ENCODE results near the gene PGM2.
"Not testable (repeated sequence)": the region's sequence is repeated elsewhere in the genome, so short reads cannot be mapped to it uniquely, and the experiment has no call there.

PGM2 gene

DNA sequence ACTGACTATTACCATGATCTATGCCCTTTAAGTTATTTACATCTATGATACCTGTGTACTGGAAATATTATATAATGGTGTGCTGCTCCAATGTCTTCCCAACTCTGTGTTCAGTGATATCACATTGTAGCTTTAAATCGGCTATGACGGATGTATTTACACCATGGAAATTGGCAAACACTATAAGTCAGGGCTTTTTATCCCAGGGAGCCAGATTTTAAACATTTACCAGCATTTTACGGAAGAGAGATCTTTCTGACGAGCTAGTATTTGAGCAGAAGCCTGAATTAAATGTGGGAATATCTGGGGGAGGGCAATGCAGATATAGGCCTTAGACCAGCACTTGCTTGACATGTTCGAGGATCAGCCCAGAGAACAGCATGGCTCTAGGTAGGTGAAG, 7.7 kb upstream of the PGM2 start:
- DNase-seq, result no peak

DNA sequence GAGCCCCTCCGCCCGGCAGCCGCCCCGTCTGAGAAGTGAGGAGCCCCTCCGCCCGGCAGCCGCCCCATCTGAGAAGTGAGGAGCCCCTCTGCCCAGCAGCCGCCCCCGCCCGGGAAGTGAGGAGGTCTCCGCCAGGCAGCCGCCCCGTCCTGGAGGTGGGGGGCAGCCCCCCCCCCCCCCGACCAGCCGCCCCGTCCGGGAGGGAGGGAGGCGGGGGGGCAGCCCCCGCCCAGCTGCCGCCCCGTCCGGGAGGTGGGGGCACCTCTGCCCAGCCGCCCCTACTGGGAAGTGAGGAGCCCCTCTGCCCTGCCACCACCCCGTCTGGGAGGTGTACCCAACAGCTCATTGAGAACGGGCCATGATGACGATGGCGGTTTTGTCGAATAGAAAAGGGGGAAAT, 6.0 kb upstream of the PGM2 start:
- not testable (repeated sequence) for DNase-seq

DNA sequence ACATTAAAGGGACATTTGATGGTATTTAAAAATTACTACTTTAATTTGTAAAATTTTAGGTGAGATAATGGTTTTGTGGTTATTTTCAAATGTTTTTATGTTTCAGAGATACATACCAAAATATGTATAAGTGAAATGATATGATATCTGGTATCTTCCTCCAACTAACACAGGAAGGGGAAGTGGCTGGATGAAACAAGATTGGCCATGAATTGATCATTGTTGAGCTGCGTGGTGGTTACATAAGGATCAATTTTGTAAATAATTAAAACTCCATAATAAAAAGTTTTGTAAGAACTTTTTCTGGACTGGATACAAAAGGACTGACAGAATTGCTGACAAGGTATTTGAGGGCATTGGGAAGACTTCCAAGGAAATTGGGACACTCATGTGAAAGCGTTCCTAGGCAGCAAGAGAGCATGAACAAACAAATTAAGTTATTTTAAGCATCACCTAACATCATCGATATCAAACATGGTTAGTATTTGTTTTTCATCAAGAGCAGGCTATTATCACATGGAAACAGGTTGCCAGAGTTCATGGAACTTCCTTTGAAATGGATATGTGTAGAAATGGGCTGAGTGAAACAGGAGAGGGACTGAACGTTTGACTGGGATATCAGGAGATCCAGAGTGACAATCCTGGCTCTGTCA, 4.4 kb upstream of the PGM2 start:
- no peak for DNase-seq

DNA sequence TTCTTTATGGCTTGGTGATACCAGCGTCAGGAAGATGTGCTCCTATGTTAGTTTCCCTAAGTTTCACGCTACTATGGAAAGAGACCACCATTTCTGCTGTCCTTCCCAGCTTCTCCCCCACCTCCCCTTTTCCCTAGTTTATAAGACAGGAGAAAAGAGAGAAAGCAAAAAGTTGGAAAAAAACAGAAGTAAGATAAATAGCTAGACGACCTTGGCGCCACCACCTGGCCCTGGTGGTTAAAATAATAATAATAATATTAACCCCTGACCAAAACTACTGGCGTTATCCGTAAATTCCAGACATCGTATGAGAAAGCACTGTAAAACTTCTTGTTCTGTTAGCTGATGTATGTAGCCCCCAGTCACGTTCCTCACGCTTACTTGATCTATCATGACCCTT, 985 bp upstream of the PGM2 start:
- not testable (repeated sequence) for DNase-seq

DNA sequence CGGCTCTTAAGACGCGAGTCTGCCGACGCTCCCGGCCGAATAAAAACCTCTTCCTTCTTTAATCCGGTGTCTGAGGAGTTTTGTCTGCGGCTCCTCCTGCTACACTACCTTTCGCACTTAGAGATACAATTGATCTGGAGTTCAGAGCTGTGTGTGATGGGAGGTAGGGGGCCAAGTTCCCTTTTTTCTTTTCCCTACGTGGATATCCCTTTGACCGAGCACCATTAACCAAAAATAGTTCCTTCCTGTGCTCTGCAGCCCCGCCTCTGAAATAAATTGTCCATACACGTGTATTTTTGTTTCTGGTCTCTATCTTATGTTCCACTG, 555 bp upstream of the PGM2 start:
- DNase-seq, result no peak

DNA sequence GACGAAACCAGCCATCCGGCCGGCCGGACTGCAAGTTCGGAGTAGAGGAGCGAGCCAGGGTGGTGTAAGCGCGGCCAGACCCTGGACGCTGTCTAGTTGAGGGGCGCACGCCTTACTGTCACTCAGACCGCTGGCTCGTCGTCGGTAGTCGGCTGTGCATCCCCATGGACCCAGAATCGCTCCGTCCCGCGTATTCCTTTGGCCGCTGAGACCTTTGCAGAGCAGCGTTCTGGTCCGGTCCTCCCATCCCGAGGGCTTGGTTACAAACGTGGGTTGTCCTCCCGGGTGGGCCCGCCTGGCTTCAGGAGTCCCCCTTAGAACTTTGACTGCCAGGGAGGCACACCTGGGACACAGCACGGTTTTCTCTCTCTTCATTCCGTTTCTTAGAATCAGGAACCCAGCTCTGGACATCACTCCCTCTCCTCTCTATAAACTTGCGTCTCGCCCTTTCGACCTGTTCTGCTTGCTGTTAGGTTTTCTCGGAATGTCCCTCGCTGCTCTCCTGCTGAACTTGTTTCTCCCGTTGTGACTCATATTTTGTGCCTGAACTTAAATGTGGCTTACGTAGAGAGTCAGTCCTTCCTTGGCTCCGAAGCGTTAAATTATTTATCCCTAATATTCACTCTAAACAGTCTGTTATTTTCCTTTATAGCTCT, 672 bp downstream of the PGM2 start:
- DNase-seq, result no peak

DNA sequence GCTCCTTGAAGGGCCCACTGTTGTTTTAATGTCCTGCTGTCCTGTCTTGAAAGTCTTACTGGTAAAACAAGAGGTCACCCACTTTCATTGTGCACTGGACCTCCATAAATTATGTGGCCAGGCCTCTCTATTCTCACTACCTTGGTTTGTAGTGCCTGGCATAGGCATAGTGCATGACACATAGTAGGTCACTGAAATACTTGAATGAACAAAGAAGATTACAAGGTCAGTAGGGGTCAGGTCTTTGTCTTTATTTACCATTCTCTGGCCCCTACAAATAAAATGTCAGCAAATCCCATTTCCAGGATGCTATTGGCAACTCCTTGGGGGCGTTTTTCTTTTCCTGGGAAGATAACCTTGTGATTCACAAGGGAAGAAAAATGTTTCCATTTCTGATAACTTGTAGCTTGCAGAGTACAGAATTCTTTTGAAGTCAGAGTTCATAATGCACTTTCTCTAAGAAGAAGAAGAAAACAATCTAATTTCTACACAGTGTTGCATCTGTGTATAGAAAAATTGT, 1.4 kb downstream of the PGM2 start:
- no peak for DNase-seq

DNA sequence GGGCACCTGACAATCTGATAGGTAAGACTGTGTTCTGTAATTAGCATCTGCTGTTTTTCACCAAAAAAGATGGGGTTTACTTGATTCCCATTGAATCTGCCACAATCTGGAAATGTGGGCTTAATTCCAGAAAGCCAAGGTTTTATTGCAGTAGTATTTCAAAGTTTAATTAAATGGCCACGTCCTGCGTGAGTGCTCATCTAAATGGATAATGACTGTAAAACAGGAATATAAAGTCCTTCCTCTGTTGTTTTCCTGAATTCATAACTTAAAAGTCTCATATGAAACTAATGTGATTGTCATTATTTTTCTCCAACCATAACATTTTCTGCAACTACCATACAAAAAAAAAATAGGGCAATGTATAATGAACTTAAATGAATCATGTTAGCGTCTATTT, 2.4 kb downstream of the PGM2 start:
- no peak for DNase-seq

DNA sequence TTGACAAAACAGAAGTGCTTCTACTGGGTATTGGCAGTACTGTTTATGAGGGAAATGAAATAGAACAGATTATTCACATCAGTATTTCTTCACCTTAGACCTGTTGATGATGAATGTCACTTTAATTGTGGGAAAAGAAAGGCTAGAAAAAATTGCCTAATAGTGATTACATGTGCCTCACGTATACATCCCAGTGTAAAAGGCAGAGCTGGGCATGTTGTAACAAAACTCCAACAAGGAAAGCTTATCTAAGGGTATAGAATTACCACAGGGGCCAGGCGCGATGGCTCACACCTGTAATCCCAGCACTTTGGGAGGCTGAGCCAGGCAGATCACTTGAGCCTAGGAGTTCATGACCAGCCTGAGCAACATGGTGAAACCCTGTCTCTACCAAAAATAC, 4.2 kb downstream of the PGM2 start:
- no peak for DNase-seq

DNA sequence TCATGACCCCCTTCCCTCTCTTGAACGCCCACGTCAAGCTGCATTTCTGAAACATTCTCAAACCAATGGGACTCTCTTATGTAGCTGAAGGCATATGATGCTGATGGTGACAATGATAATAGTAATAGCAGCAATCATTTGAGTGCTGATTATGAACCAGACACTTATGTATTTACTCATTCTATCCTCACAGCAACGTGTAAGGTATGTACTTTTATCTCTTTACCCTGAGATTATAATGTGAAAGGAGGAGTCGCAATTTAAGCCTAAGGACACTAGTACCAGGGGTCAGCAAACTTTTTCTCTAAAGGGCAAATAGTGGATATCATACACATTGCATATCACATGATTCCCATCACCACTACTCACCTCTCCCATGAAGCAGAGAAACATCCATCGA, 8.5 kb downstream of the PGM2 start:
- no peak for DNase-seq

DNA sequence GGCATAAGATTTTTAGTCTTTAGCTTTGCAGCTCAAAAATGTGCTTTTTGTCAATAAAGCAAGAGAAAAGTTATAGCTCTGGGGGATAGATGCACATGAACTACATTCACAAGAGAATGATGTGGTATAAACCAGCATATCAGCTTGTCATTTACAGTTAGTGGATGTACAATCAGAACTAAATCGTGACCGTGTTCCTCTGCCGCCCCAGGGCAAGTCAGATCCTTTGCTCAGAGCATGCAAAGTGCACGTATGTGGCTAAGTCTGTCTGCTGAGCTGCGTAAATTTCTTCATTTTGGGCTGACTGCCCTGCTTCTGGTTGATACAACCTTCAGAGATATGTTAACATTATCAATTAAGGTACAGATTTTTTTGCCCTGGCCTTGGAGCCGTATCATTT, 9.3 kb downstream of the PGM2 start:
- no peak for DNase-seq

DNA sequence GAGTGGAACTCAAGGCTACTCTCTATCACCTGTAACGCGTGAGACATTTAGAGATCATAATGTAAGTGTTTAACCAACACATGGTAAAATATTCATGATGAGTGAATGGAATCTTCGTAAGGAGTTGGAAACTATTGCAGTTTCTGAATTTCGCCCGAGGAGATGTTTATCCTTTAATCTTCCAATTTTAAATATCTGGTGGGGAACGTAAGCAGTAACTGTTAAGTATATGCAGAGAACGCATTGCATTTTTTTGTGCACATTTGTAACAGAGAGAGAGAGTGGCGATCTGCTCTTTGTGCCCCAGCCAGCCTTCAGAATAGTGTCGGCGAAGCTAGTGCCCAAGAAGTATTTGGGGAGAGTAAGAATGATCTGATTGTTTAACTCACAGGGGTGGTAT, 9.8 kb downstream of the PGM2 start:
- DNase-seq, result no peak

DNA sequence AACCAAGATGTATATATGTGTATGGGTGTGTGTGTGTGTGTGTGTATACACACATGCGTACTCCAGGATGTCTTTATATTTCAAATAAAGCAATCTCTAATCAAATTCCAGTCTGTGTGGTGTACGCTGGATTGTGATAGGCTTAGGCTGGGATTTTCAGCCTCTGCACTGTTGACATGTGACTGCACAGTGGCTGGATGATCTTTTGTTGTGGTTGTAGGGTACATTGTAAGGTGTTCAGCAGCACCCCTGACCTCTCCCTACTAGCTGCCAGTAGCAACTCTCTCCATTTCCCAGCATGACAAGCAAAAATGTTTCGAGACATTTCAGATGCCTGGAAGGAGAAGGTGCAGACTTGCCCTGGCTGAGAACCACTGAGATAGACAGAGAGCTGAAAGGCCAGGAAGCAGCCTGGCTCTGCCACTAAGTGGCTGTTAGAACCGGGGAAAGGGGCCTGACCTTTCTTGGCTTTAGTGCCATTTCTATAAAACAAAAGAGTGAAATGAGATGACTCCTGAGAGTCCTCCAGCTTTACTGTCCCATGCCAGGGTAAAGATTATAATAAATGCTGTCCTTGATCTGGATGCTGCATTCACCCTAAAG, 10.5 kb downstream of the PGM2 start:
- no peak for DNase-seq

DNA sequence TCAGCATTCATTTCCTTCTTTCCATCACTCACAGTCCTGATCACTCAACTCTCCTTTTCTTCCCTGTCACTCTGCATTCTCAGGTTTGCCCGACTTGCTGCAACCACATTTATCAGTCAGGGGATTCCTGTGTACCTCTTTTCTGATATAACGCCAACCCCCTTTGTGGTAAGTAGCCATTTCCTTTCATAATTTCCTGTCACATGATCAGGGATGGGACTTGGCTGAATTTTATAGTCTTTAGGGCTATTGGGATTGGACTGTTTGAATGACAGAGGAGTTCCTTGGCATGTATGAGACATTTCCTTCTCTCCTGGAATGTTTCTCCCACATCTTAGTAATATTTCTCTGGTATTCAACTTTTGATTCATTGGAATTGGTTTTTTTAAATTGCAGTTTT, 11.0 kb downstream of the PGM2 start:
- no peak for DNase-seq

DNA sequence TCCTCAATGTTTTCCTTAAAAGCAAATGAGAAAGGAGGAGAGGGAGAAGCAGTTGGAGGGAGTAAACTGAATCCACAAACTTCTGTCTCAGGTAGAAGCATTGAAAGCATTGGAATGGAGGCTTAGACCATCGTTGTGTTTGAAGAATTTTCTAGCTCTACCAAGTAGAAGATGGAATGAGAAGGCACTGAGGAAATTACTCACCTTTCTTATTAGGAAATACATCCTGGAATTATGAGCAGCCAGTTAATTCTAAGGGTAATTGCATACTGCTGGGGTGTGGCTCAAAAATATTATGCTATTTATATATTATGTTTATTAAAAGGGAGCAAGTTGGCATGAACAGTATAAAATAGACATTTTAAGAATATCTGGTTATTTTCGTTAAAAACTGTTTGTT, 12.9 kb downstream of the PGM2 start:
- DNase-seq, result no peak

DNA sequence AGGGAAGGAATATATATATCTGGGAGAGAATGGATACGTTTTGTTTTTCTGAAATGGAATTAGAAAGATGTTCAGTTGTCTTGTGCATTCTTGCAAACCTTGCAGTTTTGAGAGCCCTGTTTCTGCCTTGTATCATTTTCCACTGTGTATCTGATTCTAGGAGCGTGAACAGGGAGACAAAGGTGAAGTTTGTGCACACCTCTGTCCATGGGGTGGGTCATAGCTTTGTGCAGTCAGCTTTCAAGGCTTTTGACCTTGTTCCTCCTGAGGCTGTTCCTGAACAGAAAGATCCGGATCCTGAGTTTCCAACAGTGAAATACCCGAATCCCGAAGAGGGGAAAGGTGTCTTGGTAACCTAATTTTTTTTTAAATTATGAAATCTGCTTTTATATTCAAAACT, 17.7 kb downstream of the PGM2 start:
- DNase-seq, result no peak

DNA sequence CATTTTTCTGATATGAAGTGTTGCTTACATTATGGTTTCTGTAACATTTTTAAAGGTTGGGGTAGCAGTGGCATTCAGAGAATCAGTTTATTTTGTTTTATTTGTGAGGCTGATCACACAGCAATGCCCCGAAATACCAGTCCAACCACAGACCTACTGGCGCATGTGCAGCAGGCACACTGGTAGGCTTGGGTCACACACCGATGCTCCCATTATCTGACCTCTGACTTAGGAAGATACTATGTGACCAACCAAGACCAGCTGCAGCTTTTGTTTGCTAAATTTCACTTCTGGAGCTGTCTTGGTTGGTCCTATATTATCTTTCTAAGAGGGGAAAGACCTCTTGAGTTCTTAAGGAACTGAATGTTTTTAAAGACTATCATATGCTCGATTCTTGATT, 18.7 kb downstream of the PGM2 start:
- no peak for DNase-seq

DNA sequence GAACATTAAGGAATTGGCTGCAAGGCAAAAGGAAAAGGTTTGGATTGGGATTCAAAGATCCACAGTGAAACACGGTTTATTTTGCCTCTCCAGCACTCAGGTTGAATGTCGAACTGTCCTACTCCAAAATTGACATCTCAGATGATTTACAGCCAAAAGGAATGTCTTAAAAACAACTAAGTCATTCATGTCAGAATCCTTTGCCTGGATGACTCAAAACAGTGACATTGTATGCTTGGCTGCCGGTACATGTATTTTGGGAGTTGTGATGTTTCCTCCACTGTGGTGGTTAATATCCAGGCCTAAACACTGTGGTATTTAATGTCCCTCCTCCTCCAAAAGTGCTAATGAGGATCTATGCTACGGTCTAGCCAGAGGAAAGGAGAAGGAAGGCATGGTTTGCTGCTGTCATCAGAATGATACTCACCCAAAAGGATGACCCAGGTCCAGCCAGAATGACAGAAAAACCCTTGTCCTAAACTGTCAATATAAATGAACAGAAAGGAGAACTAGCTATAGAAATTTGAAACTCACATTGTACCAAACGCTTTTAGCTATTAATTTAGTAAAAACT, 20.9 kb downstream of the PGM2 start:
- DNase-seq, result no peak

DNA sequence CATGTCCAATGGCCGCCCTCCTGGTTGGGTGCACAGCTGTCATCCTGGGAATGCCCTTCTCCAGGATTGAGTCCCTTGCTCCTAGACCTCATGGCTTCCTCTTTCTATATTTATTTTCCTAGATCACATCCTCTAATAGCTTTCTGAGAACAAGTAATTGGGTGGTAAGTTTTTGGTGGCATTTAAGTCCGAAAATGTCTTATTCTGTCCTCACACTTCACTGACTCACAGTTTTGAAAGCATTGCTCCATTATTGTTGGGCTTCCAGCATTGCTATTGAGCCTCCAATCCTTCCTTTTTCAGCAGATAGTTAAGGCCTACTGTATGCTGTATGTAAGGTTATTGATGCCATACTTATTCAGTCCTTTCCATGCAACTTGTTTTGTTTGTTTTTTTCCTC, 25.9 kb downstream of the PGM2 start:
- no peak for DNase-seq

DNA sequence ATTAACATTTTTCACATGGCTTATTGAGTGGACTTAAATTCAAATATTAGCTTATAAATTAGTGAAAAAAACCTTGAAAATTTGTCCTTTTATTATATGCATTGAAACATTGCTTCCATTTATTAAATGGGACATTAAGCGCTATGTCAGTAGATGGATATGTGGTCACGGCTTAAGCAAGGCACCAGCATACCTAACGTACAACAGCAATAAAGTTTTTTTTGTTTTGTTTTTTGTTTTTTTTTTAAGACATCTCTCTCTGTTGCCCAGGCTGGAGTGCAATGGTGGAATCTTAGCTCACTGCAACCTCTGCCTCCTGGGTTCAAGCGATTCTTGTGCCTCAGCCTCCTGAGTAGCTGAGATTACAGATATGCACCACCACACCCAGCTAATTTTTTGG, 31.6 kb downstream of the PGM2 start:
- no peak for DNase-seq

DNA sequence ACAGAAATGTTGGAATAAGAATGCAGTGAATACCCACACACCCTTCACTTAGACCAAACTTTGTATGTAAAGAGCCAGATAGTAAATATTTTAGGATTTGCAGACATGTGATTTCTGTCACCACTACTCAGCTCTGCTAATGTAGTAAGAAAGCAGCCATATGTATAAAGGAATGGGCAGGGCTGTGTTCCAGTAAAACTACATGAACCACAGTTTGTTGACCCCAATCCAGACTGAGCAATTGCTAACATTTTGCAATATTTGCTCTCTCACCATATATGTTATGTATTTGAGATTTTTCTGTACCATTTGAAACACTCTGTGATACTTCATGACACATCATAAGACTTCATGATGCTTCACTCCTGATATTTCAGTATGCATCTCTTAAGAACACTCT, 32.4 kb downstream of the PGM2 start:
- DNase-seq, result no peak

DNA sequence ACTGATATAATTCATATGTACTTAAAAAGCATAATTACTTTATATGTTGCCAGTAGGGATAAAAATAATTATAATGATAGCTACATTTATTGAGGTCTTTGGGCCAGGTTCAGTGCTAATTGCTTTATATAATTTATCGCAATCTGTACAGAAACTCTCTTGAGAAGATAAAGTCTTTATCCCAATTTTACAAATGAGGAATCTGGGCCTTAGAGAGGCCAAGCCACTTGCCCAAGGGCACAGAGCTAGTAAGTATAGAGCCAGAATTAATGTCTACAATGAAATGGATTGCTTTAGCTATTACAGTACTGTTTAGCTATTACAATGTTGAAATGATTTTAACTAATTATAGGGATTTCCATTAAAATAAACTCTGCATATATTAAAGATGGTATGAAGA, 33.8 kb downstream of the PGM2 start:
- DNase-seq, result no peak

DNA sequence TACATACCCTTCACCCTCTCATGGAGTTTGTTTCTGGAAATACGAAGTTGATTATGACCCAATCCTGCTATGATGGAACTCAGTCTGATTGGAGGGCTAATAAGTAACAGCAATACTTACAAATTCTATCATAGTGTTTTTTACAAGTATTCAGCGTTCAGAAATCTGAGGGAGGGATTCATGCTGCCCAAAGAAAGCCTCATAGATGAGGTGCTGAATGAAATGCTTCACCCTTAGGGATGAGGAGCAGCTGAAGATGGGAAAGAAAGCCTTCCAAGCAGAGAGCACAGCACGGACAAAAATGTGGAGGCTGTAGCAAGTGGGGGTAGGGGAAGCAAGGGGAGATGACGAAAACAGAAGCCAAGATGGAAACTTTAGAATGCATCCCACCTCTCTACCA, 36.5 kb downstream of the PGM2 start:
- DNase-seq, result no peak

DNA sequence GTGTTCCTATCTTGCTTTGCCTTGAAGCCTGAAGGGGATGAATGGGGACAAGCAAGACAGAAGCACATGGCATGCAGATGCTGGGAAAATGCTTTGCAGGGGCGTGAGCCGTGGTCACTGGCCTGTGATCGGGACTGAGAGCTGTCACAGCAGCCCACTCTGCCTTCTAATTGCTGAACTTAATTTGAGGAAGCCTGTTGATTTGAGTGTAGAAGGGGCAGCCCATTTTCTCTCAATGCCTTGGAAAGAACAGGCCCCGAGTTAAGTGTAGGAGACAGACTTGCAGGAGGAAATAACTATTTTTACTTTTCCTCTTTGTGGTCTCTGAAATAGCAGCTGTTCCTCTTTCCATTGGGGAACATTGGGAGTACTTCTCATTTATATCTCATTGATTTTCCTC, 38.3 kb downstream of the PGM2 start:
- DNase-seq, result no peak
